Astrocyte of the spinal cord (primary cell): ENCODE results near the gene CALY.

Experiments used
- DNase-seq: peaks from one replicate; pipeline ENCODE4 v3.0.0; 2011; ENCODE audit warnings: low read depth, low spot score
- H3K4me3 ChIP-seq: 2 replicates; pipeline ENCODE4 v1.5.1; 2011; ENCODE audit warnings: low read depth, mild to moderate bottlenecking, low read length, moderate library complexity
- CTCF ChIP-seq: IDR thresholded peaks from 2 replicates; pipeline ENCODE4 v1.5.1; 2012; ENCODE audit warnings: low read depth, mild to moderate bottlenecking, low read length, inconsistent platforms
- in situ Hi-C: cut with HindIII; loops from 2 replicates; pipeline ENCODE4 v1.10.0; 2017; ENCODE audit warnings: low sequenced_read_pairs

CALY gene

GRCh38 chr10:133336118-133336576, 549 bp downstream of the CALY start:
- no peak overlapping the region for H3K4me3 ChIP-seq
- no peak for DNase-seq

GRCh38 chr10:133335246-133336117, 1.2 kb downstream of the CALY start:
- peak; percentile 55 for DNase-seq
- in situ Hi-C loops = no loop called here
- TF ChIP-seq CTCF = no peak
- H3K4me3 ChIP-seq = peak overlapping the region; percentile 28

More at GRCh38 chr10:133336118-133336576, 549 bp downstream of the CALY start:
- in situ Hi-C loops = no loop called here
- TF ChIP-seq CTCF = no peak

- in situ Hi-C loops = no loop called here
- no peak for TF ChIP-seq CTCF
- peak overlapping the region; percentile 28 for H3K4me3 ChIP-seq
- DNase-seq = no peak
Observed at GRCh38 chr10:133334503-133335245, 2.0 kb downstream of the CALY start.

GRCh38 chr10:133332936-133333699, 3.6 kb downstream of the CALY start:
- no peak overlapping the region for H3K4me3 ChIP-seq
- no peak for DNase-seq
- in situ Hi-C loops = no loop called here
- TF ChIP-seq CTCF = no peak

GRCh38 chr10:133329491-133330202, 7.0 kb downstream of the CALY start:
- DNase-seq = peak; percentile 86
- no peak overlapping the region for H3K4me3 ChIP-seq
- in situ Hi-C loops = no loop called here
- peak; percentile 93 for TF ChIP-seq CTCF
